ENCODE results near the gene MICAL3. TPM values are rescaled to one million over a fixed set of nuclear protein-coding genes. Genes with fewer than 3 reads are reported as not detected.

The MICAL3 gene
- total and polyA plus RNA-seq, 9 donors = 21.9 to 50.1 (median 32.2) TPM

DNA sequence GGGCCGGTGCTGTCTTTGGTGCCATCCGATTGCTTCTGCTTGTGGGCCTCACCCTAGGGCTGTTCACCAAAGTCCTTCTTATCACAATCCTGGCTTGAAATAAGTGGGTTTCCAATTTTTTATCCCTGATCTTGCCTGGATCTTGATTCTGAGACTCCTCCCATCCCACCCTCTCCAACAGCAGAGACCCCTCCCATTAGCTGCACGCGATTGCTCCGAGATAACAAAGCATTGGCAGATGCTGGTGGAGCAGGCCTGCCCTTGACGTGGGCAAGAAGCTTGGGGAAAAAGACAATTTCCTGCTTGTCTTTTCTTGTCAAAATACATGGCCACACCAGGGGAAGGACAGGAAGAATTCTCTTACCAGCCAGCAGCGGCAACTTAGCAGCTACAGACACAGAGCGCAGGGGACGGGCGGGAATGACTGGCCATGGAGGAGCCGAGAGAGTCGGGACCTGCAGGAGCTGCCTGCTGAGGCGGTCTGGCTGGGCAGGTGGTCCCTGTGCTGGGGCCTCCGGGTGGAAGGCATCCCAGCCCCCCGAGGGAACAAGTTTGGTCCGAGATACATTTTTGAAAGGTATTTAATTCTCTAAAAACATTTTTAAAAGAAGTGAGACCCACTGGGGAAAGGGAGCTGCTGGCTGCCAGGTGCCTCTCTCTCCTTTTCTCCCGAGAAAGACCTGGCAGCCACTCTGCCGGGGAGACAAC, 240.4 kb downstream of the MICAL3 start:
- DNase-seq = no peak
- H3K27me3 ChIP-seq (ENCODE audit: control insufficient read depth, insufficient read depth, low read length) = no peaks in the 10 kb centered on the region
- H3K36me3 ChIP-seq (ENCODE audit: control insufficient read depth, insufficient read depth, low read length) = peaks cover 9% of the 10 kb centered on the region
- no peak overlapping the region for H3K4me3 ChIP-seq (ENCODE audit: low read length)
- H3K9me3 ChIP-seq (replicated peaks; ENCODE audit: control insufficient read depth, low read depth, low read length) = no peaks in the 10 kb centered on the region
- H3K27ac ChIP-seq (ENCODE audit: low read length) = no peak overlapping the region
- peaks cover 41% of the 10 kb centered on the region for H3K4me1 ChIP-seq (ENCODE audit: control insufficient read depth, insufficient read depth, low read length)
- 61% methylated on average over 9 of the region's 18 CpGs for WGBS (ENCODE audit: insufficient coverage)

DNA sequence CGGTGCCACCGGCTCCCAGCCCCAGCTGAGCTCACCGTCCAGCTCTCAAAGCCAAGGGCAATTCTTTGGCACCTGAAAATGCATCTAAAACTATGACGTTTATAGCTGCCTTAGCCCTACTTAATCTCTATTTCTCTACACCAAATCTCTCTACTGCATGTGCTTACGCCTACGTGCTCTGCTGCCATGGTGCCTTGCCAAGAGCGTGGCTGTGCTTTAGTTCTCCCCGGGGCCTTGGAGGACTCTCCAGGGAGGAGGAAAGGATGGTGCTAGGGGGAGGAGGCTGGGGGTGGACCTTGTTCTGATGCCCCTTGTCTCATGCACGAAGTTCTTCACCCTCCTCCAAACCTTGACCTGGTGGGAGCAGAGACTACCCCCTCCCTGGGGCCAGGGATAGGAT, 241.0 kb downstream of the MICAL3 start:
- H3K27ac ChIP-seq (ENCODE audit: low read length) = no peak overlapping the region
- 52% methylated on average over 4 of the region's 9 CpGs for WGBS (ENCODE audit: insufficient coverage)
- H3K4me3 ChIP-seq (ENCODE audit: low read length) = no peak overlapping the region
- peaks cover 3% of the 10 kb centered on the region for H3K36me3 ChIP-seq (ENCODE audit: control insufficient read depth, insufficient read depth, low read length)
- peaks cover 41% of the 10 kb centered on the region for H3K4me1 ChIP-seq (ENCODE audit: control insufficient read depth, insufficient read depth, low read length)
- no peaks in the 10 kb centered on the region for H3K27me3 ChIP-seq (ENCODE audit: control insufficient read depth, insufficient read depth, low read length)
- no peak for DNase-seq
- no peaks in the 10 kb centered on the region for H3K9me3 ChIP-seq (replicated peaks; ENCODE audit: control insufficient read depth, low read depth, low read length)

DNA sequence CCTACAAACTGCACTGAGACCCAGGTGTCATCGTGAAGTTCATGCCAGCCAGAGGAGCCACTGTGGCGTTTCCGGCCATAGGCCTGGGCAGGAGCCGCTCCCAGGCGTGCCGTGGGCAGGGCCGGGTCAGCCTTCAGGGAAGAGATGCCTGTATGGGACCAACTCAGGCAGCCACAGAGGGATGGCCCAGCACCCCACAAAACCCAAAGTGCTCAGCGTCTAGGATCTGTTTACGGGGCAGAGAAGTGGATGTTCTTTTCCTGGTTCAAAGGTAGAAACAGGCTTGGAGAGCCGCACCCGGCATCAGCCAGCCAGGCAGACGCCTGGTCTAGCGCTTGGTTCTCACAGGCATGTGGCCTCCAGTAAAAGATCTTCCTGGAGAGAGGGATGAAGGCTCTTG, 241.7 kb downstream of the MICAL3 start:
- no peak overlapping the region for H3K4me3 ChIP-seq (ENCODE audit: low read length)
- H3K36me3 ChIP-seq (ENCODE audit: control insufficient read depth, insufficient read depth, low read length) = no peaks in the 10 kb centered on the region
- no peak for DNase-seq
- no peaks in the 10 kb centered on the region for H3K9me3 ChIP-seq (replicated peaks; ENCODE audit: control insufficient read depth, low read depth, low read length)
- H3K27me3 ChIP-seq (ENCODE audit: control insufficient read depth, insufficient read depth, low read length) = no peaks in the 10 kb centered on the region
- H3K4me1 ChIP-seq (ENCODE audit: control insufficient read depth, insufficient read depth, low read length) = peaks cover 41% of the 10 kb centered on the region
- 89% methylated on average over 10 of the region's 13 CpGs for WGBS (ENCODE audit: insufficient coverage)
- no peak overlapping the region for H3K27ac ChIP-seq (ENCODE audit: low read length)

DNA sequence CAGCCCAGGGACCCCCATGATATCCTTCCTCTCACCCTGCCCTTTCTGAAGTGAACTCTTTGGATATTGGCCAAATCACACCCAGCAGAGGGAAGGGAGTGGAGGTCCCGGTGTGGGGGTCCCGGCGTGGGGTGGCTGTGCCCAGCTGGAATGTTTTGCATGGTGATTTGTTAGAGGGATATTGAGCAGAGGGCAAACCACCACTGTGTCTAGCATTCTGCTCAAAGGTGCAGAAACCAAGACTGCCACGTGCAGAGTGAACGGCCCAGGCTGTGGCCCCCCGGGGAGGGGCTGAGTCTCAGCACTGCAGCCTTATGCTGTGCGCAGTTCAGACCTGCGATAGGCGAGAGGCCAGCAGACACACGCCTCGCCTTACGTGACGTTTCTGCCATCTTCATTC, 242.2 kb downstream of the MICAL3 start:
- 78% methylated on average over 13 of the region's 13 CpGs for WGBS (ENCODE audit: insufficient coverage)
- Histone ChIP-seq H3K36me3 (ENCODE audit: control insufficient read depth, insufficient read depth, low read length) (no peaks in the 10 kb centered on the region), H3K4me1 (ENCODE audit: control insufficient read depth, insufficient read depth, low read length) (peaks cover 38% of the 10 kb centered on the region), H3K4me3 (ENCODE audit: low read length) (no peak overlapping the region), H3K9me3 (replicated peaks; ENCODE audit: control insufficient read depth, low read depth, low read length) (no peaks in the 10 kb centered on the region), H3K27me3 (ENCODE audit: control insufficient read depth, insufficient read depth, low read length) (no peaks in the 10 kb centered on the region), H3K27ac (ENCODE audit: low read length) (peak overlapping the region; percentile 42)
- DNase-seq = no peak

DNA sequence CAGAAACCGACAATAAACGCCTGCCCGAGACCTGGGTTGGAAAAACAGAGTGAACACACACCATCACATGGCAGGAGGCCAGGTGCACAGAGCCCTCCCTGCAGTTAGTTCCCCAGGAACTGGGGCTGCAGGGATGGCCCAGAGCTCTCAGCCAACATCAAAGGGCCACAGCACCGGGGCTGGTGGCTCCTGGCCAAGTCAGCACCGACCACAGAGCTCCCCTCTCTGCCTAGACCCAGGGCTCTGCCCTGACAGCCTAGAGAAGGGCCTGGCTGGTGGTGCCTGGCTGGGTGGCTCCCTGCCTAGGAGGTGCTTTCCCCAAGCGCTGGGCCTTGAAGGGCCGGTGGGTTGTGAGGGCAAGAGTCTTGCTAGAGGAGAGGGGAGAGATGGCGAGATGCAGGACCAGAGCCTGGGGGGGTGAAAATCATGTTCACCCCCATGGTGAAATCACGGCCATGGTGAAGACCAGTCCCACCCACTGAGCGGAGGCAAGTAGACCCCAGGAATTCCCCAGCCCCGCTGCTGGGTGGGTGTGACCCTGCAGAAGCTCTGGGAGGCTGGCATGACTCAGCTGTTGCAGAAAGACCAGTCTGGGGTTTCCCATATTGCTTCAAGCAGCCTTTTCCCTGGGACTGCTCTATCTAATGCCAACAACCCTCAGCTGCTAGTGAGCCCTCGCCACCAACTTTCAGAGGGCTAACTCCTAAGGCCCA, 242.9 kb downstream of the MICAL3 start:
- peak; percentile 60 for DNase-seq
- H3K9me3 ChIP-seq (replicated peaks; ENCODE audit: control insufficient read depth, low read depth, low read length) = no peaks in the 10 kb centered on the region
- no peaks in the 10 kb centered on the region for H3K27me3 ChIP-seq (ENCODE audit: control insufficient read depth, insufficient read depth, low read length)
- peak overlapping the region; percentile 42 for H3K27ac ChIP-seq (ENCODE audit: low read length)
- H3K36me3 ChIP-seq (ENCODE audit: control insufficient read depth, insufficient read depth, low read length) = no peaks in the 10 kb centered on the region
- no peak overlapping the region for H3K4me3 ChIP-seq (ENCODE audit: low read length)
- WGBS (ENCODE audit: insufficient coverage) = 69% methylated on average over 9 of the region's 12 CpGs
- peaks cover 31% of the 10 kb centered on the region for H3K4me1 ChIP-seq (ENCODE audit: control insufficient read depth, insufficient read depth, low read length)

DNA sequence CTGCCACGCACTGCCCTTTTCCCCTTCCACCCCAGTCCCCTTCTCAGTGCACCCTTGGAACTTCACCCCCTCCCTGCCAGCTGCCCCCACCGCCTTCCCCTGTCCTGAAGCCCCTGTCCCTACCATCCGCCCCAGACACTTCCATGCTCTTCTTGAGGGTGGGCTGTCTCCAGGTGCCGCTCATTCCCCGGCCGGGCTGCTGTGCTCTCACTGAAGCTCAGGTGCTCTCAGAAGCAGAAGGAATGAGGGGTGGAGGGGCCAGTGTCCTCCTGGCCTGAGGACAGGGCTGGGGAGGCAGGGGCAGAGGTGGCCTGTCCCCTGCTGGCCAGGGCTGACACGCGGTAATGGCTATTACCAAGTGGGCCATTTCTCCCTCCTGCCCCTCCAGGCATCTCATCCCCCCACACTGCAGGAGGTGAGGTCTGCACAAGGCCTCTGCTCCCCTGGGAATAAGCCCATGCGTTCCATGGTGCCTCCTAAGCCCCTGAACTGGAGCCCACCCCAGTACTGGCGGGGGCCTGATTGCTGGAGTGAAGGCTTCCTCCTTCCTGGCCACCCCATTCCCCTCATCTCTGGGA, 243.5 kb downstream of the MICAL3 start:
- peaks cover 29% of the 10 kb centered on the region for H3K4me1 ChIP-seq (ENCODE audit: control insufficient read depth, insufficient read depth, low read length)
- H3K27me3 ChIP-seq (ENCODE audit: control insufficient read depth, insufficient read depth, low read length) = no peaks in the 10 kb centered on the region
- no peaks in the 10 kb centered on the region for H3K36me3 ChIP-seq (ENCODE audit: control insufficient read depth, insufficient read depth, low read length)
- H3K9me3 ChIP-seq (replicated peaks; ENCODE audit: control insufficient read depth, low read depth, low read length) = no peaks in the 10 kb centered on the region
- H3K27ac ChIP-seq (ENCODE audit: low read length) = no peak overlapping the region
- no peak overlapping the region for H3K4me3 ChIP-seq (ENCODE audit: low read length)
- WGBS (ENCODE audit: insufficient coverage) = 64% methylated on average over 5 of the region's 10 CpGs
- DNase-seq = no peak

DNA sequence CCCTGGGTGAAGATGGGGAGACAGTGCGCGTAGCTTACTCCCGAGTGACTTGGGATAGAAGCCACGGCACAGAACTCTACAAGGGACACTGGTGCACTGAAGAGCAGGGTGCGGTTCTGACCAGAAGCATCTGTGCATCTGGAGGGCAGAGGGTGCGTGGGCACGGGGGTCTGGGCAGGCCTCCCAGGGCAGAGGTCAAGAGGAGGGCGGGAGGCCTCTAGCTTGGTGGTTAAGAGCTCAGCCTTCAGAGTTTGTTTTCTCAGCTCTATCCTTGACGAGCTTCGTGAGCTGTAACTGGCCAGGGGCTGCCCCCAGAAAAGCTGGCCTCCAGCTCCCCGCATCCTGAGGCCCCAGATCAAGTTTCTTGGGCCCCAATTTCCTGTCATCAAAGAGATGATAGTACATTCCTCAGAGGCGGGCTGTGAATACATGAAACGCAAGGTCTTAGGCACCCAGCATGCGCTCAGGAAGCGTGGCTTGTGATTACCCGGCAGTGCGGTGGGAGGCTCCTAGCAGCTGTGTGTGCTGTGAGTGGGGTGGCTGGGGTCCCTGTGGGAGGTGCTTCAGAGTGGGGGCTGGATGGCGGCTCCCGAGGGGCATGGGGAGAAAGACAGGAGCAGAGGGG, 244.1 kb downstream of the MICAL3 start:
- H3K27ac ChIP-seq (ENCODE audit: low read length) = no peak overlapping the region
- H3K4me1 ChIP-seq (ENCODE audit: control insufficient read depth, insufficient read depth, low read length) = peaks cover 31% of the 10 kb centered on the region
- no peak overlapping the region for H3K4me3 ChIP-seq (ENCODE audit: low read length)
- no peaks in the 10 kb centered on the region for H3K27me3 ChIP-seq (ENCODE audit: control insufficient read depth, insufficient read depth, low read length)
- H3K36me3 ChIP-seq (ENCODE audit: control insufficient read depth, insufficient read depth, low read length) = no peaks in the 10 kb centered on the region
- WGBS (ENCODE audit: insufficient coverage) = 61% methylated on average over 17 of the region's 19 CpGs
- no peaks in the 10 kb centered on the region for H3K9me3 ChIP-seq (replicated peaks; ENCODE audit: control insufficient read depth, low read depth, low read length)
- no peak for DNase-seq

DNA sequence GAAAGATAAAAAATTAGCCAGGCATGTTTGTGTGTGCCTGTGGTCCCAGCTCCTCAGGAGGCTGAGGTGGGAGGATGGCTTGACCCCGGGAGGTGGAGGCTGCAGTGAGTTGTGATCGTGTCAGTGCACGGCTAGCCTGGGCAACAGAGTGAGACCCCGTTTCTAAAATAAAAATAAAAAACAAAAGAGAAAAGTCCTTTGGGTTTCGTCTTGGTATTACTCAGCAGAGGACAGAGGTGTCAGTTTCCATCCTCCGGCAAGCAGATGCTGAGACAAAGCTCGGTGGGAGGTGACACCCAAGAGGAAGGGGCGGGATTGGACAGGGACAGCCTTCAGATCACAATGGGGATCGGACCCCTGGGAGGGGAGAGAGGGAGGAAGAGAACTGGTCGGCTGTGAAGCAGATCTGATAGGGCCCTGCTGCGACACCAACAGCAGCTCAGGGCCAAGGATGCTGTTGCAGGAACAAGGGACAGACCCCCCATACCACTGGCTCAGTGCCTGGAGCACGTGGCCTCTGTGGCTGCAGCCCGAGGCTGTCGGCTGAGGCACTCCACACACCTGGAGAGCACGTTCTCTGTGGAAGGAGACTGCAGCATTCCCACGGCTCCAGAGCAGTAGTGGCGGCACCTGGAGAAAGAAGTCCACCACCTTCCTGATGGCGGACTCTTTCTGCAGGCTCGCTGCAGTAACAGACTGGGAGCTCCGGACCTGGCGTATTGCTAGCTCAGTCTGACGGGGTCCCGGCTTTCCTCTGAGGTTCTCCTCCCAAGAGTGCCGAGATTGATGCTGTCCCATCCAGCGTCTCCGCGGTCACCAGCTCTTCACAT, 244.9 kb downstream of the MICAL3 start:
- Histone ChIP-seq H3K9me3 (replicated peaks; ENCODE audit: control insufficient read depth, low read depth, low read length) (no peaks in the 10 kb centered on the region), H3K36me3 (ENCODE audit: control insufficient read depth, insufficient read depth, low read length) (no peaks in the 10 kb centered on the region), H3K27ac (ENCODE audit: low read length) (no peak overlapping the region), H3K4me1 (ENCODE audit: control insufficient read depth, insufficient read depth, low read length) (peaks cover 34% of the 10 kb centered on the region), H3K4me3 (ENCODE audit: low read length) (no peak overlapping the region), H3K27me3 (ENCODE audit: control insufficient read depth, insufficient read depth, low read length) (peaks cover 3% of the 10 kb centered on the region)
- WGBS (ENCODE audit: insufficient coverage) = 66% methylated on average over 23 of the region's 27 CpGs
- DNase-seq = no peak

DNA sequence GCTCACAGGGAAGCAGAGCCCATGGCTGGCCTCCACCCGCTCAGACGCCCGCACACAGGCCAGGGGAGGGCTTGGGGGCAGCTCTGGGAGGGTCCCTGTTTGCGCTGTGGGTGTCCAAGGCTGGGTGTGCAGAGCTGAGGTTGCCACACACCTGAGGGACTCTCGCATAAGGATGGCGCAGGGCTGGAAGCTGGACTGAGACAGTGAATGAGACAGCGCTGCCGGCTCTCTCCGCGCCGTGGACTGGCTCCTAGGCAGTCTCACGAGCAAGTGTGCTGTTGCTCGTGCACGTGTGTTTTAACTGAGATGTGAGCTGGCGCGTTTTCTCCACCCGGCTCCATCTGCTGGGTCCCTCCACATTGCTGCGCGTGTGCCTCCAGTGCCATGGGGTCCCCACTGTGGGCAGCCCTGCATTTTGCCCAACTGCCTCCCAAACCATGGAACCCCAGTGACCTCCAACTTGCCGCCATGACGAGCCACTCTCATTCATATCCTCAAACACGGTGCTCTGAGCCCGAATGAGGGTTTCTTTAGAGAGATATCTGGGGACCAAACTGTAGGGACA, 245.9 kb downstream of the MICAL3 start:
- no peak for DNase-seq
- no peak overlapping the region for H3K4me3 ChIP-seq (ENCODE audit: low read length)
- no peaks in the 10 kb centered on the region for H3K9me3 ChIP-seq (replicated peaks; ENCODE audit: control insufficient read depth, low read depth, low read length)
- H3K36me3 ChIP-seq (ENCODE audit: control insufficient read depth, insufficient read depth, low read length) = no peaks in the 10 kb centered on the region
- peaks cover 36% of the 10 kb centered on the region for H3K4me1 ChIP-seq (ENCODE audit: control insufficient read depth, insufficient read depth, low read length)
- no peak overlapping the region for H3K27ac ChIP-seq (ENCODE audit: low read length)
- peaks cover 3% of the 10 kb centered on the region for H3K27me3 ChIP-seq (ENCODE audit: control insufficient read depth, insufficient read depth, low read length)
- 89% methylated on average over 17 of the region's 23 CpGs for WGBS (ENCODE audit: insufficient coverage)

Data from muscle of leg (tissue), 11 donors.